GM12872 (cell line): ENCODE data around the gene MYO16.

Source experiments
- CTCF ChIP-seq: IDR thresholded peaks from 3 replicates; pipeline ENCODE4 v1.5.1; 2011; ENCODE audit warnings: low read depth, mild to moderate bottlenecking, low read length, moderate library complexity; ENCODE audit not compliant: insufficient read depth

Gene MYO16

DNA sequence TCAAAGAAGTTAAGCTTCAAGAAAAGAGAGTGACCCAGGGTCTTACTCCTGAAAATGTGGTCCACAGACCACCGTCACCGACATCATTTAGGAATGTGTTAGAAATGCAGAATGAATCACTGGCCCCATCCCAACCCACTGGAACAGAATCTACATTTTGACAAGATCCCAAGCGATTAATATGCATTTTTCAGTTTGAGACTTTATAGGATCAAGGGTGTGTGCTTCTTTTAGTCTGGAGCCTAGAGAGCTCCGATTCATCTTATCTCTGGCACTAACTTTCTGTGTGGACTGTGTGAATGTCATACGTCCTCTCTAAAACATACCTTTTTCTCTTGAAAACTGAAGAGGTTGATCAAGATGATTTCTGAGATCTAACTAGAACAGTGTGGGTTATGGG is 484.8 kb downstream of the MYO16 start:
- TF ChIP-seq CTCF = no peak

DNA sequence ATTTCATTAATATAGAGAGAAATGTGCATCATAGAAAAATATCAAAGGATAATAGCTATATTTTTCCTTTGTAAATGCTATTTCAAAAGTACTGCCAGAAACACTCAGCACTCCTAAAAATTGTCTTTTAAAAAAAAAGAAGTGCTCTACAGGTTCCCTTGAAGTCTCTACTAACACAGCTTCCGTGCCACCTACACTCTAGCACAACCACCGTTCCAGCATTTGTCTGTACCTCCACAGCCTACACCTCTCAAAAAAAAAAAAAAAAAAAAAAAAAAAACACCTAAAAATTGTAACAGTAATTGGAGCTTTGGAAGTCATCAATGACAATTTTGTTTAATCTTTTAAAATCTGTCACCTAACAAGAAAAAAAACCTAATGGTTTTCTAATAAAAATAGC is 485.6 kb downstream of the MYO16 start:
- no peak for TF ChIP-seq CTCF

DNA sequence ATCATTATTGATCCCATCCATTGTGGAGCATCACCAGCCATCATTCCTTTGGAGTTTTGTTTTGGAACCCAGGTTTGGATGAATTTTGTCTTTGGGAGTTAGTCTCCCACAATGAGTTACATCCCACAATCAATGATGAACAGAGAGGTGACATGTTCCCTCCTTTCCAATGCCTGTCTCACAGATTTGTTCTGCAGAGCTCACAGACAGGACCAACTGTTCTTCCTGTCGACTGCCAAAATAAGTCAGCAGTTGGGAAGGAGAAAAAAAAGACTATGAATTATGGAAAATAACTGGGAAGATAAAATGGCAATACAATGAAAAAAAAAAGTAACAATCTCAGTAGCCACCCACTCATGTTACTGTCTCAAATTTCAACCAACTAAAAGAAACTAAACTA is 489.1 kb downstream of the MYO16 start:
- TF ChIP-seq CTCF = no peak

- no peak for TF ChIP-seq CTCF
Observed at GRCh38 chr13:109119896-109120295, 490.5 kb downstream of the MYO16 start.

GRCh38 chr13:109121826-109122225 is 492.4 kb downstream of the MYO16 start:
- no peak for TF ChIP-seq CTCF

GRCh38 chr13:109123971-109124370 is 494.6 kb downstream of the MYO16 start:
- TF ChIP-seq CTCF = no peak

DNA sequence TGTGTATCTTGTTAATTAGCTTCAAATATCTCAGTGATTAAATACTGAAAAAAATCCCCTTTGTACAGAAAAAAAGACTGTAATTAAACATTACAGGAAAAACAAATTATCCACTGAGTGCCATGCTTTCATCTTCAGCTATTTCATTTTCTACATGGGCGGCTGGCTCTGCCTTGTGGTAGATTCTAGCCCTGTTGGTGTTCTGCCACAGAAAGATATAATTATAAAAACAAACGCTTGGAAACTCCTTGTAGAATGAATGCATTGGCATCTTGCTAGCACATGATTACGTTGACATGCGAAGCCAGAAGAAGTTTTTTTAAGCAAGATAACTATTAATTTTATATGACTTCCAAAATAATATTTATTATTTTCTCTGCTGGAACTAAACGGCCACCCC is 496.8 kb downstream of the MYO16 start:
- no peak for TF ChIP-seq CTCF
